AG04450 (cell line): ENCODE results near the gene TEP1. TPM values are rescaled to one million over a fixed set of nuclear protein-coding genes. Genes with fewer than 3 reads are reported as not detected.

Source experiments
- CTCF ChIA-PET: fragments of 300-600, 350-600 bp; formaldehyde crosslinking; extraction: SDS; loops from one replicate; lab custom pipeline; 2022; ENCODE audit warnings: antibody characterized with exemption, inconsistent platforms; lab: Charles Lee
- POLR2A ChIA-PET: fragments of 350-600 bp; formaldehyde crosslinking; extraction: SDS; loops from one replicate; lab custom pipeline; 2021; ENCODE audit warnings: antibody characterized with exemption, inconsistent platforms; lab: Yijun Ruan, JAX
- DNase-seq: peaks from one replicate; pipeline ENCODE4 v3.0.0-alpha.2; 2011; ENCODE audit warnings: low read depth, low spot score
- H3K27ac ChIP-seq: one replicate; pipeline ENCODE4 v1.5.1; 2012; ENCODE audit warnings: low read depth, low read length, control low read depth
- H3K27me3 ChIP-seq: one replicate; pipeline ENCODE4 v1.6.0; 2012; ENCODE audit warnings: low read length; ENCODE audit not compliant: control insufficient read depth, insufficient read depth
- H3K4me3 ChIP-seq: 2 replicates; pipeline ENCODE4 v1.5.1; 2011; ENCODE audit warnings: mild to moderate bottlenecking, low read depth, low read length, control low read depth
- H3K9me3 ChIP-seq: 2 replicates; pipeline ENCODE4 v1.5.1; 2012; ENCODE audit warnings: low read length; ENCODE audit not compliant: control insufficient read depth, insufficient read depth
- CTCF ChIP-seq: IDR thresholded peaks from 2 replicates; pipeline ENCODE4 v1.5.1; 2011; ENCODE audit warnings: low read depth, low read length, control low read depth, inconsistent platforms
- polyA plus RNA-seq: library from polyadenylated mRNA; depleted of rRNA; stranded (reverse); fragments of >200 nt; gene quantifications from 2 replicates; pipeline ENCODE4 v1.2.3, GENCODE V29; 2011

Gene TEP1
- polyA plus RNA-seq, 1 experiment, result 18.8 TPM

- Histone ChIP-seq H3K27me3 (no peaks in the 10 kb centered on the region), H3K4me3 (no peak overlapping the region), H3K27ac (no peak overlapping the region), H3K9me3 (no peaks in the 10 kb centered on the region; the same call in 1 of the 2 replicates)
- no peak for DNase-seq
- ChIA-PET CTCF (interaction anchor here (2.4 kb wide), 1 partner anchor 14 kb away, joined by 11 read pairs; no protein-coding TSS in a partner anchor), POLR2A (no interaction called here)
- no peak for TF ChIP-seq CTCF
Measured at GRCh38 chr14:20429801-20430669, 16.7 kb upstream of the TEP1 start.

- Histone ChIP-seq H3K9me3 (no peaks in the 10 kb centered on the region; the same call in 1 of the 2 replicates), H3K27ac (no peak overlapping the region), H3K4me3 (no peak overlapping the region), H3K27me3 (no peaks in the 10 kb centered on the region)
- ChIA-PET POLR2A (no interaction called here), CTCF (interaction anchor here (2.4 kb wide), 1 partner anchor 13 kb away, joined by 11 read pairs; no protein-coding TSS in a partner anchor)
- no peak for TF ChIP-seq CTCF
- DNase-seq, result no peak
Measured at GRCh38 chr14:20428802-20429201, 15.5 kb upstream of the TEP1 start.

GRCh38 chr14:20428010-20428365, 14.7 kb upstream of the TEP1 start:
- Histone ChIP-seq H3K27ac (no peak overlapping the region), H3K27me3 (no peaks in the 10 kb centered on the region), H3K4me3 (no peak overlapping the region), H3K9me3 (no peaks in the 10 kb centered on the region; the same call in 1 of the 2 replicates)
- no peak for DNase-seq
- POLR2A ChIA-PET, result no interaction called here
- no peak for TF ChIP-seq CTCF
- CTCF ChIA-PET, result interaction anchor here (2.4 kb wide), 1 partner anchor 12 kb away, joined by 11 read pairs; no protein-coding TSS in a partner anchor

GRCh38 chr14:20427231-20428009, 14.1 kb upstream of the TEP1 start:
- H3K27ac ChIP-seq, result no peak overlapping the region
- CTCF ChIA-PET, result interaction anchor here (0.5 to 3.9 kb wide), 3 partner anchors 12 to 51 kb away, joined by 5 to 45 read pairs (median 11); no protein-coding TSS in a partner anchor
- H3K9me3 ChIP-seq, result no peaks in the 10 kb centered on the region; the same call in 1 of the 2 replicates
- POLR2A ChIA-PET, result interaction anchor here (0.6 kb wide), 1 partner anchor 260 kb away, joined by 4 read pairs; no protein-coding TSS in a partner anchor
- DNase-seq, result peak; percentile 16
- no peak for TF ChIP-seq CTCF
- H3K4me3 ChIP-seq, result no peak overlapping the region
- no peaks in the 10 kb centered on the region for H3K27me3 ChIP-seq
